CD4-positive, alpha-beta memory T cell (primary cell): ENCODE results near the gene L3MBTL2. TPM values are rescaled to one million over a fixed set of nuclear protein-coding genes. Genes with fewer than 3 reads are reported as not detected.

Experiments
- CTCF ChIA-PET: fragments of 350-600 bp; sonication (Branson Sonifier 250); formaldehyde crosslinking; loops from one replicate; lab custom pipeline; 2021; ENCODE audit warnings: inconsistent platforms; ENCODE audit not compliant: partially characterized antibody; lab: Charles Lee
- POLR2A ChIA-PET: fragments of 350-600 bp; sonication (Branson Sonifier 250); formaldehyde crosslinking; loops from one replicate; lab custom pipeline; 2021; ENCODE audit not compliant: partially characterized antibody; lab: Charles Lee
- DNase-seq, 5 donors: peaks; one replicate each; pipeline versions ENCODE4 v3.0.0 to v3.0.0-alpha.2; 2020 to 2022; ENCODE audit warnings: mixed read lengths in 1 of 5
- H3K27ac ChIP-seq: one replicate; pipeline ENCODE4 v1.7.0; 2013; ENCODE audit warnings: low read depth, low read length
- H3K27me3 ChIP-seq: 2 replicates; pipeline ENCODE4 v1.7.0; 2013; ENCODE audit warnings: mild to moderate bottlenecking, low read length, moderate library complexity; ENCODE audit not compliant: insufficient read depth
- H3K36me3 ChIP-seq: 2 replicates; pipeline ENCODE4 v1.7.0; 2013; ENCODE audit warnings: mild to moderate bottlenecking, low read length, moderate library complexity; ENCODE audit not compliant: insufficient read depth
- H3K4me1 ChIP-seq: 2 replicates; pipeline ENCODE4 v1.7.0; 2013; ENCODE audit warnings: mild to moderate bottlenecking, low read length, moderate library complexity; ENCODE audit not compliant: insufficient read depth
- H3K4me3 ChIP-seq, 2 donors: one replicate each; pipeline ENCODE4 v1.7.0; 2013; ENCODE audit warnings: low read length in 2 of 2, mild to moderate bottlenecking in 1 of 2
- H3K9me3 ChIP-seq, 2 donors: one replicate each; pipeline ENCODE4 v1.7.0; 2013; ENCODE audit warnings: low read length in 2 of 2, control low read depth in 1 of 2; ENCODE audit not compliant: control insufficient read depth in 1 of 2
- H3K27ac Mint-ChIP-seq, 7 donors: one replicate each; pipeline ENCODE4 v1.8.0; 2020 to 2021; ENCODE audit warnings: mixed read lengths in 7 of 7, mild to moderate bottlenecking in 6 of 7, inconsistent platforms in 3 of 7, moderate library complexity in 3 of 7
- H3K27me3 Mint-ChIP-seq, 2 donors: one replicate each; pipeline ENCODE4 v1.8.0; 2020 to 2021; ENCODE audit warnings: mixed read lengths in 2 of 2
- H3K36me3 Mint-ChIP-seq, 2 donors: one replicate each; pipeline ENCODE4 v1.8.0; 2020 to 2021; ENCODE audit warnings: mixed read lengths in 2 of 2, inconsistent platforms in 1 of 2, mild to moderate bottlenecking in 1 of 2
- H3K4me1 Mint-ChIP-seq, 4 donors: one replicate each; pipeline ENCODE4 v1.8.0; 2020 to 2021; ENCODE audit warnings: mixed read lengths in 4 of 4, mild to moderate bottlenecking in 1 of 4
- H3K4me3 Mint-ChIP-seq, 8 donors: one replicate each; pipeline ENCODE4 v1.8.0; 2020 to 2021; ENCODE audit warnings: mixed read lengths in 8 of 8, mild to moderate bottlenecking in 7 of 8, moderate library complexity in 6 of 8, inconsistent platforms in 3 of 8
- H3K9me3 Mint-ChIP-seq, 8 donors: one replicate each; pipeline ENCODE4 v1.8.0; 2020 to 2021; ENCODE audit warnings: mixed read lengths in 8 of 8, mild to moderate bottlenecking in 5 of 8, inconsistent platforms in 3 of 8, moderate library complexity in 1 of 8
- intact Hi-C: fragments of 100-400 bp; cut with micrococcal nuclease; formaldehyde crosslinking; loops from one replicate; pipeline ENCODE4 v1.15.1; 2023
- polyA plus RNA-seq, 2 donors: library from polyadenylated mRNA; unstranded; fragments of 300-500 nt; fragmentation: Illumina TruSeq; gene quantifications; one replicate each; pipeline ENCODE4 v1.2.3, GENCODE V29; 2021
- total RNA-seq, 2 experiments: library from RNA; stranded (reverse); gene quantifications; one replicate each; pipeline ENCODE4 v1.2.3, GENCODE V29; 2021

L3MBTL2 gene
- total and polyA plus RNA-seq, 4 experiments from 2014 or later: 27.5 to 48.2 (median 35.4) TPM

GRCh38 chr22:41191467-41191866 is 13.6 kb upstream of the L3MBTL2 start:
- CTCF ChIA-PET: no interaction called here

GRCh38 chr22:41193829-41194228 is 11.3 kb upstream of the L3MBTL2 start:
- H3K4me3 ChIP-seq: no peak overlapping the region
- H3K9me3 ChIP-seq: no peaks in the 10 kb centered on the region
- Mint-ChIP-seq H3K36me3 (no peaks in the 10 kb centered on the region), H3K27ac (peak overlapping the region in 1 of 7 donors; percentile 58), H3K27me3 (no peaks in the 10 kb centered on the region), H3K9me3 (no peaks in the 10 kb centered on the region), H3K4me3 (no peak overlapping the region), H3K4me1 (peaks cover 6 to 17% (median 14%) of the 10 kb centered on the region in 4 donors)
- ChIA-PET POLR2A (interaction anchor here (1.2 kb wide), 1 partner anchor 12 kb away, joined by 3 read pairs; no protein-coding TSS in a partner anchor), CTCF (interaction anchor here (1.9 kb wide), 1 partner anchor 44 kb away, joined by 6 read pairs; no protein-coding TSS in a partner anchor)
- H3K27ac ChIP-seq: no peak overlapping the region
- peaks cover 11% of the 10 kb centered on the region for H3K4me1 ChIP-seq
- no peak for DNase-seq
- no peaks in the 10 kb centered on the region for H3K36me3 ChIP-seq
- H3K27me3 ChIP-seq: no peaks in the 10 kb centered on the region
- intact Hi-C loops: no loop called here

More at GRCh38 chr22:41191467-41191866, 13.6 kb upstream of the L3MBTL2 start:
- Histone ChIP-seq H3K9me3 (no peaks in the 10 kb centered on the region), H3K27ac (no peak overlapping the region), H3K27me3 (no peaks in the 10 kb centered on the region), H3K4me1 (no peaks in the 10 kb centered on the region), H3K4me3 (no peak overlapping the region), H3K36me3 (no peaks in the 10 kb centered on the region)
- Mint-ChIP-seq H3K27me3 (no peaks in the 10 kb centered on the region), H3K27ac (no peak overlapping the region), H3K9me3 (no peaks in the 10 kb centered on the region), H3K4me3 (no peak overlapping the region), H3K4me1 (peaks cover 0 to 5% (median under 1%) of the 10 kb centered on the region in 4 donors), H3K36me3 (no peaks in the 10 kb centered on the region)
- intact Hi-C loops: no loop called here
- no peak for DNase-seq
- POLR2A ChIA-PET: interaction anchor here (0.7 kb wide), 1 partner anchor 687 kb away, joined by 5 read pairs; no protein-coding TSS in a partner anchor

- CTCF ChIA-PET: interaction anchor here (1.2 to 1.3 kb wide), 3 partner anchors 10 to 275 kb away, joined by 3 to 6 read pairs (median 5); no protein-coding TSS in a partner anchor
- H3K27ac Mint-ChIP-seq: peak overlapping the region; percentile 17 to 92 (median 71)
Observed at GRCh38 chr22:41197038-41197972, 7.8 kb upstream of the L3MBTL2 start.

GRCh38 chr22:41198027-41198580 is 7.0 kb upstream of the L3MBTL2 start:
- H3K4me3 ChIP-seq: peak overlapping the region; percentile 91 to 93
- ChIA-PET CTCF (interaction anchor here (0.7 to 1.3 kb wide), 4 partner anchors 9 to 275 kb away, joined by 3 to 6 read pairs (median 4); no protein-coding TSS in a partner anchor), POLR2A (interaction anchor here (0.5 to 2.5 kb wide), 11 partner anchors 9 to 341 kb away, joined by 3 to 7 read pairs (median 3); partner anchors contain the start of genes EP300, RBX1, ST13 and XPNPEP3)
- Mint-ChIP-seq H3K9me3 (no peaks in the 10 kb centered on the region), H3K4me3 (peak overlapping the region; percentile 90 to 96 (median 92)), H3K36me3 (no peaks in the 10 kb centered on the region), H3K27me3 (no peaks in the 10 kb centered on the region), H3K4me1 (peaks cover 6 to 17% (median 13%) of the 10 kb centered on the region in 4 donors), H3K27ac (peak overlapping the region; percentile 17 to 92 (median 69))
- peak; percentile 33 to 71 (median 42) for DNase-seq
- intact Hi-C loops: no loop called here
- peak overlapping the region; percentile 50 for H3K27ac ChIP-seq
- no peaks in the 10 kb centered on the region for H3K36me3 ChIP-seq
- H3K27me3 ChIP-seq: no peaks in the 10 kb centered on the region
- peaks cover 11% of the 10 kb centered on the region for H3K4me1 ChIP-seq
- H3K9me3 ChIP-seq: no peaks in the 10 kb centered on the region

More at GRCh38 chr22:41197038-41197972, 7.8 kb upstream of the L3MBTL2 start:
- no peaks in the 10 kb centered on the region for H3K9me3 Mint-ChIP-seq
- H3K27ac ChIP-seq: peak overlapping the region; percentile 50
- H3K36me3 Mint-ChIP-seq: no peaks in the 10 kb centered on the region
- peak overlapping the region; percentile 91 to 93 for H3K4me3 ChIP-seq
- H3K4me1 ChIP-seq: peaks cover 11% of the 10 kb centered on the region
- H3K4me1 Mint-ChIP-seq: peaks cover 6 to 17% (median 13%) of the 10 kb centered on the region in 4 donors
- H3K4me3 Mint-ChIP-seq: peak overlapping the region; percentile 90 to 96 (median 92)
- intact Hi-C loops: loop anchor here (1.0 kb wide), 2 partner anchors 8 to 89 kb away; partner anchors contain the start of genes L3MBTL2 and RANGAP1
- no peaks in the 10 kb centered on the region for H3K27me3 ChIP-seq
- peak; percentile 70 to 83 (median 74) for DNase-seq
- H3K27me3 Mint-ChIP-seq: no peaks in the 10 kb centered on the region
- no peaks in the 10 kb centered on the region for H3K36me3 ChIP-seq
- POLR2A ChIA-PET: interaction anchor here (0.5 to 2.5 kb wide), 11 partner anchors 9 to 341 kb away, joined by 3 to 7 read pairs (median 3); partner anchors contain the start of genes EP300, RBX1, ST13 and XPNPEP3
- no peaks in the 10 kb centered on the region for H3K9me3 ChIP-seq

- DNase-seq: no peak
- POLR2A ChIA-PET: no interaction called here
- peaks cover 3 to 6% of the 10 kb centered on the region in 2 donors for H3K27me3 Mint-ChIP-seq
- Histone ChIP-seq H3K4me1 (peaks cover 21% of the 10 kb centered on the region), H3K9me3 (no peaks in the 10 kb centered on the region), H3K4me3 (no peak overlapping the region), H3K36me3 (no peaks in the 10 kb centered on the region), H3K27me3 (no peaks in the 10 kb centered on the region), H3K27ac (no peak overlapping the region)
- intact Hi-C loops: no loop called here
- no peaks in the 10 kb centered on the region for H3K9me3 Mint-ChIP-seq
- H3K4me3 Mint-ChIP-seq: no peak overlapping the region
- peaks cover 15 to 32% (median 26%) of the 10 kb centered on the region in 4 donors for H3K4me1 Mint-ChIP-seq
- H3K36me3 Mint-ChIP-seq: peaks cover 4 to 8% of the 10 kb centered on the region in 2 donors
- CTCF ChIA-PET: interaction anchor here (1.2 kb wide), 1 partner anchor 36 kb away, joined by 3 read pairs; no protein-coding TSS in a partner anchor
- H3K27ac Mint-ChIP-seq: peak overlapping the region in 1 of 7 donors; percentile 48
Observed at GRCh38 chr22:41201141-41201540, 4.0 kb upstream of the L3MBTL2 start.

GRCh38 chr22:41203118-41203517 is 2.0 kb upstream of the L3MBTL2 start:
- no peak for DNase-seq
- ChIA-PET CTCF (no interaction called here), POLR2A (no interaction called here)
- Mint-ChIP-seq H3K27me3 (peaks cover 3 to 6% of the 10 kb centered on the region in 2 donors), H3K36me3 (peaks cover 4 to 8% of the 10 kb centered on the region in 2 donors), H3K4me3 (no peak overlapping the region), H3K27ac (no peak overlapping the region), H3K9me3 (no peaks in the 10 kb centered on the region), H3K4me1 (peaks cover 16 to 34% (median 24%) of the 10 kb centered on the region in 4 donors)
- Histone ChIP-seq H3K4me1 (peaks cover 25% of the 10 kb centered on the region), H3K36me3 (no peaks in the 10 kb centered on the region), H3K27ac (no peak overlapping the region), H3K9me3 (no peaks in the 10 kb centered on the region), H3K27me3 (no peaks in the 10 kb centered on the region), H3K4me3 (no peak overlapping the region)
- intact Hi-C loops: no loop called here
